GM12892 (cell line): Measurements from ENCODE around the gene MXD4.

Source experiments
- POLR2A ChIP-seq: IDR thresholded peaks from 2 replicates; pipeline ENCODE4 v1.6.1; 2011; ENCODE audit warnings: low read depth, low read length, control low read depth
- POLR2AphosphoS5 ChIP-seq: IDR thresholded peaks from 2 replicates; pipeline ENCODE4 v1.6.1; 2011; ENCODE audit warnings: low read depth, low read length, control low read depth

DNA sequence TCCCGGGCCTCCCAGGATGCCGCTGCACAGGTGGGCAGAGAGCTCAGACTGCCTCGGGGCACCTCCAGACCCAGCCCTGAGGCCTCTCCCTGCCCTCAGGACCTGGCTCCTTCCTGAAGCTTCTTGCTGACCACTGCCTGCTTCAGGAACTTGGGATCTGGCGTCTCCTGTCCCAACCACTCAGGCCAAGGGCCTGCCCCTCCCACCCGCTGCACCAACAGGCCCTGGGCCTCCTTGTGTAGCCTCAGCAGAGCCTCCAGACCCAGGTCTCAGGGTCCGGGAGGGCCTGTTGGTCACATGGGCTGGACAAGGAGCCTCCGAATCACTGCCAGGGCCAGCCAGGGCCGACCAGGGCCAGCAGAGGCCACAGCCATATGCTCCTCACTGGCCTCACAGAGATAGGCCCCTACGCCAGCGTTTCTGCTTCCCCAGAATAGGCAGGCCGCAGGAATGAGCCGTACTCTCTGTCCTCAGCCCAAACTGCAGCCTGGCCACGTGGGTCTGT, 2.8 kb downstream of the MXD4 start:
- TF ChIP-seq POLR2A (no peak), POLR2AphosphoS5 (no peak)
